Activated CD4-positive, CD25-positive, alpha-beta regulatory T cell (primary cell): ENCODE data around the gene ZNF577.

ENCODE experiments used
- DNase-seq, 4 experiments: peaks; one replicate each; lab custom pipeline; 2025; lab: John Stamatoyannopoulos, UW

ZNF577 gene

DNA sequence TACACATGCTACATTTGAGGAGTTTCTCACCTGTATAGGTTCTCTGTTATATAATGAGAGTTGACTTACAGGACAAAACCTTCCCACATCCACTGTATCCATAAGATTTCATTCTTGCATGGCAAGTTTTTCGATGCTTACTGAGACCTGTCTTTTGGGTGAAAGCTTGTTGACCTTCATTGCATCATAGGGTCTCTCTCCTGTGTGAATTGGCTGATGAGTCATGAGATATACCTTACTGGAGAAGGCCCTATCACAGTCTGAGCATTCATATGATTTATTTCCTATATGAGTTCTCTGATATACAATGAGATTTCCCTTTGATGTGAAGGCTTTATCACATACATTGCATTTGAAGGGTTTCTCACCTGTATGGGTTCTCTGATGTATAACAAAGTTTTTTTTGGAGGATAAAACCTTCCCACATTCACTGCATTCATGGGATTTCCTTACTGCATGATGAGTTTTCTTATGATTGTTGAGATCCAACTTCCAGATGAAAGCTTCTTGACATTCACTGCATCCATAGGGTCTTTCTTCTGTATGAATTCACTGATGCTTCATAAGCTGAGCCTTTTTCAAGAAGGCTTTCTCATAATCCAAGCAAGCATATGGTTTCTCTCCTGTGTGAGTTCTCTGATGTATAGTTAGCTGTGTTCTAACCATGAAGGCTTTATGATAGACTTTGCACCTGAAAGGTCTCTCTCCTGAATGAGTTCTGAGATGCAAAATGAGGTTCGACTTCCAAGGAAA lies 25.7 kb downstream of the ZNF577 start:
- no peak for DNase-seq

DNA sequence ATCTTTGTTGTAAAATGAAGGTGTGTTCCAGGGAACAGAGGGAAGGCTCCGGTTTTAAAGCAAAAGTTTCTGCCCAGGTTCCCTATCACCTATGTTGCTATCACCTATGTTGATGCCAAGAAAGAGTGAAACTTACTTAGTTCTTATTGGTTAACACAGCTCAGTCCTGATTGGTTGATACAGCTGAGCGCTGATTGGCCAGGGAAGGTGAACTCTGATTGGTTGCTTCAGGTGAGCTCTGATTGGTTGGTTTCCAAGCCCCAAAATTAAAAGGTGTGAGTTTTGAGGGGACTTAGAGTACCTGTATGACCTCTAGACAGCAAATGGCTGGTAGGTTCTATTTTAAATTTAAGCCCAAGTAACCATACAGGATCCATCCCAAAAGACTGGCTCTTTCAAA lies 50.6 kb downstream of the ZNF577 start:
- no peak for DNase-seq

DNA sequence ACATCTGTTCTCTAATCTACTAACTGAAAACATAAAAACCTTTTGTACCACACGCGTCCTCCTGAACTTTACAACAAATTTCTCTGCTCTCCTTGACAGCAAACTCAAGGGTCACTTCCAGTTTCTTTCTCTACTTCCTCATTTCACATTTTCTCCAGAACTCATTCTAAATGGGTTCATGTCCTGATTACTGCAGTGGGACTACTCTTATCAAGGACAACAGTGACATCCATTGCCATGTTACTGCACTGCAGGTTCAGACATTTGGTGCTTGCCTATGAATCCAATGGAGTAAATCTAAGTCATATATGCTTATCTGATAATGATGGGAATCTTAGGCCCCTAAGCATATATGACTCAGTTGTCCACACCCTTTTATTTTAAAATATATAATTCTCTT lies 57.5 kb downstream of the ZNF577 start:
- DNase-seq = no peak

GRCh38 chr19:51824281-51825005 lies 63.3 kb downstream of the ZNF577 start:
- DNase-seq = no peak

GRCh38 chr19:51822946-51823345 lies 64.8 kb downstream of the ZNF577 start:
- DNase-seq = no peak

DNA sequence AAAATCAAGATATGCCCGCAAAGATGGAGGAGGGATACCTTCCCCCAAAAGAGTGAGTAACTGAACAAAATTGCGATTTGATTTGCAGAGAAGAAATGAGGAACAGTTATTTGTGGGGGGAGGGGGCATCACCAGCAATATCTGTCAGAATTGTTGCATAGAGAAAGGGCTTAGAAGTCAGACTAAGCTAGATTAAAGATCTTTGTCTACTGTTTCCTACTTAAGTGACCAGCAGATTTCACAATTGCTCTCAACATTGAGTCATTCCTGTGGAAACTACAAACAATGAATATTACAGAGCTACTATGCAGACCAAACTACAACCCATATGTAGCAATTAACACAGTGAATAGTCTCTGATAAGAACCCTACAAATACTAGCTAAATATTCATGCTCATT lies 65.4 kb downstream of the ZNF577 start:
- DNase-seq = no peak

DNA sequence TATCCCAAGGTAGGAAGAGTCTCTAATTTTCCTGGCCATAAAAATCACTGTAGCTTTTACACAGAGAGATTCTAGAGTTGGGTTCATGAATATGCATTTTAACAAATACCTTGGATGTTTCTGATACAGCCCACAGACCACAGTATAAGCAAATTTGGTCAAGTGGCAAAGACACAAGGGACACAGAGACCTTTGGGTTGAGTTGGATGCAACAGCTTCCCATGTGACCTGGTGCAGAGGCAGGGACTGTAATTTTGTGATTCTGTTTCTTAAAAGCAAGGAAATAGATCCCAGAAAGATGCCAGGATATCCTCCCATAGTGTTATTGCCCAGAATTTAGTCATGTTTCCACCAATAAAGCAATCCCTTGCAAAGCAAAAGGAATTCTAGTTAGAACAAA lies 65.8 kb downstream of the ZNF577 start:
- no peak for DNase-seq

- no peak for DNase-seq
Measured at GRCh38 chr19:51821456-51821855, 66.3 kb downstream of the ZNF577 start.
